Measurements from ENCODE around the gene TIGAR.

GRCh38 chr12:4286228-4286627 is 34.8 kb upstream of the TIGAR start:
- no peak for TF ChIP-seq CREB5 (CRISPR knock-in tag; IDR thresholded peaks at IDR 0.05; ENCODE audit: low read depth)
- no peak for TF ChIP-seq CSDC2 (CRISPR knock-in tag; IDR thresholded peaks at IDR 0.05)
- no peak for TF ChIP-seq ARNTL (CRISPR knock-in tag; IDR thresholded peaks at IDR 0.05; ENCODE audit: borderline replicate concordance, low read depth)
- no peak for TF ChIP-seq SNAI2 (CRISPR knock-in tag; IDR thresholded peaks at IDR 0.05)
- TF ChIP-seq RARB (CRISPR knock-in tag; IDR thresholded peaks at IDR 0.05): no peak
- TF ChIP-seq BACH2 (CRISPR knock-in tag; IDR thresholded peaks at IDR 0.05; ENCODE audit: borderline replicate concordance): no peak
- TF ChIP-seq ZNF8 (CRISPR knock-in tag; IDR thresholded peaks at IDR 0.05): no peak
- no peak for TF ChIP-seq ZNF565 (CRISPR knock-in tag; conservative IDR thresholded peaks at IDR 0.05; ENCODE audit: low read depth)
- no peak for TF ChIP-seq ZNF70 (CRISPR knock-in tag; IDR thresholded peaks at IDR 0.05)
- TF ChIP-seq PATZ1 (CRISPR knock-in tag; IDR thresholded peaks at IDR 0.05; ENCODE audit: borderline replicate concordance): no peak
- TF ChIP-seq ESRRG (CRISPR knock-in tag; IDR thresholded peaks at IDR 0.05): no peak
- TF ChIP-seq ZFP3 (CRISPR knock-in tag; IDR thresholded peaks at IDR 0.05): no peak
- TF ChIP-seq TSHZ2 (CRISPR knock-in tag; IDR thresholded peaks at IDR 0.05): no peak
- TF ChIP-seq OSR1 (CRISPR knock-in tag; IDR thresholded peaks at IDR 0.05): no peak
